Measurements from ENCODE around the gene KIAA0825.
"Not testable (repeated sequence)": the region's sequence is repeated elsewhere in the genome, so short reads cannot be mapped to it uniquely, and the experiment has no call there.

KIAA0825 gene

DNA sequence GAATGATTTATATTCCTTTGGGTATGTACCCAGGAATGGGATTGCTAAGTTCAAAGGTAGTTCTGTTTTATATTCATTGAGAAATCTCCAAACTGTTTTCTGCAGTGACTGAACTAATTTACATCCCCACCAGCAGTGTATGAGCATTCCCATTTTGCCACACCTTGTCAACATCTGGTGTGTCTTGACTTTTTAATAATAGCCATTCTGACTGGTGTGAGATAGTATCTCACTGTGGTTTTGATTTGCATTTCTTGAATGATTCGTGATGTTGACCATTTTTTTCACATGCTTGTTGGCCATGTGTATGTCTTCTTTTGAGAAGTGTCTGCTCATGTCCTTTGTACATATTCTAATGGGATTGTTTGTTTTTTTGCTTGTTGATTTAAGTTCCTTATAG is 421.5 kb downstream of the KIAA0825 start:
- DNase-seq (ENCODE audit: low read depth in 2 of 3, low spot score in 2 of 3): no peak

DNA sequence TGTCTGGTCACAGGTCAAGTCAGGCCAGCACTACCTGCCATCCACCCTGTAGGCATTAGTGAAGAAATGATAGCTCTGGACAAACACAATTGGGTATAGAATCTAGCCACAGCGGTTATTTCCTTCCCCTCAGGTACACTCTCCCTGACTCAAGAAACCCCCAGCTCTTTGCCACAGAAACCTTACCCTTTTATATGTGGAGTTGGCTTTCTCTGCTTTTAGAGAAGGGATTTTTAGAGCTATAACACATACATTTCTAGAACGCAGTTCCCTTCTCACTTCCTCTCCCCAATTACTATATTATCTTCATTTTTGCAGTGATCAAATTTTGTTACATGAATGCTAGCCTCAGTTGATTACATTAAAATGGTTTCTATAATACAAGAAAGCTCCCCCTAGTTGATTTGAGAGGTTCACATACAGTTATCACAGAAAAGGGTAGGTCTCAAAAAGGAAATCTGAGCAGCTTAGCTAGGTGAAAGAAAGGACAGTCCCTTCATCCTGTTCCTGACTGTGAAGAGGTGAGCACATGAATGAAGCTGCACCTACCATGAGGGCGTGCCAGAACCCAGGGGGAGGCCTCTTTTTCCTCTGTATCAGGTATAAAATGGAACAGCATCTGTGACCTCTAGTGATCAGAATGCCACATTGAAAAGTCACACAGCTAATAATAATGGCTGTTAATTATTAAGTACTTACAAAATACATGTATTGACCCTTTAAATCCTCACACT is 425.6 kb downstream of the KIAA0825 start:
- no peak for DNase-seq (ENCODE audit: low read depth in 2 of 3, low spot score in 2 of 3)

DNA sequence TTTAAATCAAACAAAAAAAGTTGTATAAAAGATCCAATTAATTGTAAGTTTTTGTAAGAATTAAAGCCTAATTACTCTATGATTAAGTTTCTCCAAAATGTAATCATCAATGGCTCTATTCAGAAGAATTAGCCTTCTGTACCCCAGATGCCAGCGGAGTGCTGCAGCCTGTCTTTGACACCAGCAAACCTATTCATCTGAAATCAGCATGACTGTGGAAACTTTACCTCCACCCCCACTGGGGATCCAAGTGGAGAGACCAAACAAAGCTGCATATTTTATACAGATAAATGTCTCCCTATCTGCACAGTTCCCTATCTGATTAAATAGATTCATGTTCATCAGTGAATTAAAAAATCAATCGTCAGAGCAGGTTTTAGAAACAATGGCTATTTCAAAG is 426.8 kb downstream of the KIAA0825 start:
- no peak for DNase-seq (ENCODE audit: low read depth in 2 of 3, low spot score in 2 of 3)

DNA sequence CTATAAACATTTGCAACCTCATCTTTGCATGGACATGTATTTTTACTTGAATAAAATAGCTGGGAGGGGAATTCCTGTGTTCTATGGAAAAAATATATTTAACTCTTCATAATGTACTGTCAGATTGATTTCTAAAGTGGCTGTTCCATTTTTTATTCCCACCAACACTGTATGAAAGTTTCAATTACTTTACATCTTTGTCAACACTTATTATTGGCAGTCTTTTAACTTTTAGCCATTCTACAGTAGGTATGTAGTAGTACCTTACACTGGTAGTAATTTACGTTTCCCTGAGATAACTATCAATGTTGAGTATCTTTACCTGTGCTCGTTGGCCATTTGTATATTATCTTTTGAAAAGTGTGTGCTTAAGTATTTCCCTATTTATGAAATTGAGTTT is 429.7 kb downstream of the KIAA0825 start:
- no peak for DNase-seq (ENCODE audit: low read depth in 2 of 3, low spot score in 2 of 3)

DNA sequence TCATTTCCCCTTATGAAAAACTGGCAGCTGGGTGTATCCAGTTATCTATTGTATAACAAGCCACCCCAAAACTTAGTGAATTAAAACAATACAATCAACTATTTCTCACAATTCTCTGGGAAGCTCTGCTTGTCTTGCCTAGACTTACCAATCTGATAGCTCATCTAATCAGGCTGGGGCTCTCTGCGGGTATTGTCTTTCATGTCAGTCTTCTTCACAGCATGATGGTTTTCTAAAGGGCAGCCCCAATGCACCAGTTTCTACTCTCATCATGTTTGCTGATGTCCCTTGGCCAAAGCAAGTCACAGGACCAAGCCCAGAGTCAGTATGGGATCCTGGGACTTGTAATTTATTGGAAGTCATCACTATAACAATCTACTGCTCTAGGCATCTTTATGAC is 433.5 kb downstream of the KIAA0825 start:
- DNase-seq (ENCODE audit: low read depth in 2 of 3, low spot score in 2 of 3): no peak

DNA sequence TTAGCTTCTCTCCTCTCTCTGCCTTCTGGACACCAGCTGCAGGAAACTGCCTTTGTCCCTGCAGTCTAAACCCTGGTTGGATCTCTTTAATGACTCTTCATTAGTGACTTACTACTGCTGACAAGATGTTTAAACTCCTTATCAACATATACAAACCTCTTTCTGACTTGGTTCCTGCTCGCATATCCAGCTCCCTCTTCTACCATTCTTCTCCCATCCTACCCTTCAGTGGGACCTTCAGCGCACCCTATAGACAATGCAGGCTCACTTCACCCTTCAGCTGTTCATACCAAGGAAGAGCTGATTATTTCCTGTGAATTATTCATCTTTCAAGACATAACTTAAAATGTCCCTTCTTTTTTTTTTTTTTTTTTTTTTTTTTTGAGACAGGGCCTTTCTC is 436.5 kb downstream of the KIAA0825 start:
- no peak for DNase-seq (ENCODE audit: low read depth in 2 of 3, low spot score in 2 of 3)

DNA sequence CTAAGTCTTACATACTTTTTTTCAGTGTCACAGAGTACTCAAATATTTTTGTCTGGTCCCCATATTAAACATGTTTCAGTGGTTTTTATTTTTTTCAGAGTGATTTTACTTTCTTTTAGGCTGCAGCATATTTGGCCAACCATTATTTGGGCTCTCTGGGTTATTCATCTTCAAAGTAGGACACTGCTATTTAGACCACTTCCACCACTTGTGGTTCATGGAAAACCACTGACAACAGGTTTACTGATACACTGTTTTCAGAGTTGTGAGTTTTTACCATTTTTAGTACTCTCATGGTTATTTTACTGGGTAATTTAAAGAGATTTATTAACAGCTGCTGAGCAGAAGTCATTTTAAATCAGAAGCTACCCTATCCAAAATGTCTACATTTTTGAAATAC is 437.6 kb downstream of the KIAA0825 start:
- DNase-seq (ENCODE audit: low read depth in 2 of 3, low spot score in 2 of 3): no peak

DNA sequence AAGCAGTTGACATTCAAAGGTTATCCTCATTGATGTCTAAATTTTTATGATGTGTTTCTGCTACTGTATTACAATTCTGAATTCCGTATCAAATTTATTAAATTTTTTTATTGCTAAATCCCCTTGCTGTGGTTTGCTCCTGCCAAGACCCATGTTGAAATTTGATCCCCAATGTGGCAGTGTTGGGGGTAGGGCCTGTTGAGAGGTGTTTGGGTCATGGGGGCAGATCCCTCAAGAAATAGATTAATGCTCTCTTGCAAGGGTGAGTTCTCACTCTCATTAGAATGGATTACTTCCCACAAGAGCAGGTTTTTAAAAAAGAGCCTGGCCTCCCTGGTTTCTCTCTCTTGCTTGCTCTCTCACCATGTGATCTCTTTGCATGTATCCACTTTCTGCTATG is 442.5 kb downstream of the KIAA0825 start:
- no peak for DNase-seq (ENCODE audit: low read depth in 2 of 3, low spot score in 2 of 3)

DNA sequence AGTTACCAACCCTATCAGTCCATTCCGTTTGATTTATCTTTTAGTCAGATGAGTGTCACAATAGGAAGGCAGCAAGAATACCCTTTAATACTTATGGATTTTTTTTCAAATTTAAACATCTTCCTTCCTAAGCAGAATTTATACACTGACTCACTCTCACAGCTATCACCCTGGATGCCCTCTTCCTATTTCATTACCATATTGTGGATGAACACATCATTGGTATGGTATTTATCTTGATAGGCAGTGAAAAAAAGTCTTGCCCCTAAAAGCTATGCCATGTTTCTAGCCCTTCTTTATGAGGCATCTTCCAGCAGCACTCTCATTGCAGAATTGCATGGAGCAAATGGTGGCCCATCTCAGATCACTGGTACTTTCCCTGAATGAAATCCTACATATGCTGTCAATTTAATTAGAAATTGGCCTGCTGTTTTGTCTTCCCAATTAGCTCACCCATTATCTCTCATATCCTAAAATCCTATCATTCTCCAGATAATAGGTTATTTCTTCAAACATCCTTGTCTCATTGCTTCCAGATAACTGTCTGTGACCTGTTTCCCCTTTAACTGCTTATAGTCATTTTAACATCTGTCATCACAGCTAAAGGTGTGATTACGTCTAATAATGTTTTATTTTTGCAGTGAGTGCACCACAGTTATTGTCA is 443.5 kb downstream of the KIAA0825 start:
- DNase-seq (ENCODE audit: low read depth in 2 of 3, low spot score in 2 of 3): no peak

DNA sequence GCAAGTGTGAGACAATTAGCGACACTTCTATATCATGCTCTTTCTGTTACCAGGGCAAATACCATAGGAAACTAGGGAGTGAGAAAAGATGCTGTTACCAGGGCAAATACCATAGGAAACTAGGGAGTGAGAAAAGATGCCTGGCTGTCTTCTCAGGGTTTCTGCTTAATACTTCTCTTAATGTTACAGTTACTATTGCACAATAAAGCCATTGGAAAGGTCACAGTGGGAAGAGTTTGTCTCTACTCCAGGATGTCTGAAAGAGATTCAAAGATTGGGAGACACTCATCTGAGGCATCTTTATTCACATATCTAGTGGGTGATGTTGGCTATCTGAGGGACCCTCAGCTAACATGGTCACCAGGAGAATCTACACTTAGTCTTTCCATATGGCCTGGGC is 445.3 kb downstream of the KIAA0825 start:
- DNase-seq (ENCODE audit: low read depth in 2 of 3, low spot score in 2 of 3): no peak

DNA sequence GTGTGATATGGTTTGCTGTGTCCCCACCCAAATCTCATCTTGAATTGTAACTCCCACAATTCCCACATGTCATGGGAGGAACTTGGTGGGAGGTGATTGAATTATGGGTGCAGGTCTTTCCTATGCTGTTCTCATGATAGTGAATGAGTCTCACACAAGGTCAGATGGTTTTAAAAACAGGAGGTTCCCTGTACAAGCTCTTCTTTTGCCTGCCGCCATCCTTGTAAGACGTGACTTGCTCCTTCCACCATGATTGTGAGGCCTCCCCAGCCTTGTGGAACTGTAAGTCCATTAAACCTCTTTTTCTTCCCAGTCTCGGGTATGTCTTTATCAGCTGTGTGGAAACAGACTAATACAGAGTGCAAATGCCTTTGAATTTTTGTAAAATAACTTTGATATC is 447.3 kb downstream of the KIAA0825 start:
- not testable (repeated sequence) for DNase-seq (ENCODE audit: low read depth in 2 of 3, low spot score in 2 of 3)

DNA sequence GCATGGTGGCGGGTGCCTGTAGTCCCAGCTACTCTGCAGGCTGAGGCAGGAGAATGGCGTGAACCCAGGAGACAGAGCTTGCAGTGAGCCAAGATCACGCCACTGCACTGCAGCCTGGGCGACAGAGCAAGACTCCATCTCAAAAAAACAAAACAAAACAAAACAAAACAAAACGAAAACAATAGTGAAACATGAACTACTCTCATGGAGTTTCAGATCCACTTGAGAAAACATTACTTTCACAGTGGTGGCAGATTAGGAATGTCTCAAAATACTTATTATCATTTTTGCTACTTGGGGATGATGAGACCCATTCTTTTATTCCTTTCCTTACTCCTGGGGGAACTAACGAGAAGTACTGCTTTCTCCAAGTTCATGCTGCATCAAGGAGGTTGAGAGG is 448.2 kb downstream of the KIAA0825 start:
- DNase-seq (ENCODE audit: low read depth in 2 of 3, low spot score in 2 of 3): not testable (repeated sequence)

DNA sequence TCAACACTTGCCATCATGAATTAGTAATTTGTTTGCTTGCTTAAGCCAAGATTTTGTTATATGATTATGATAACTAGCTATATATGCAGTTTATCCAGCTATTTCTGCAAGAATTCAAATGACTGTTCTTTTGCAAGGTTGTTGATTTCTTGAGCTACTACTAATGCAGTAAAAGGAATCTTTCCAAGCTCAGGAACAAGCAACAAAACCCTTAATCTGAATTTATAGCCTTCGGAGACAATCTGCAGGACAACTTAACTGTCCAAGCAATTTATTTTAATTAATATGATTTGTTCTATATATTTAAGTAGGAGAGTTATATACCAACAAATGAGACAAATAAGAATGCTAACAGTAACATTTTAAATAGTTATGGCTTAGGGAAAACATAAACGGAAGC is 450.3 kb downstream of the KIAA0825 start:
- DNase-seq (ENCODE audit: low read depth in 2 of 3, low spot score in 2 of 3): no peak

DNA sequence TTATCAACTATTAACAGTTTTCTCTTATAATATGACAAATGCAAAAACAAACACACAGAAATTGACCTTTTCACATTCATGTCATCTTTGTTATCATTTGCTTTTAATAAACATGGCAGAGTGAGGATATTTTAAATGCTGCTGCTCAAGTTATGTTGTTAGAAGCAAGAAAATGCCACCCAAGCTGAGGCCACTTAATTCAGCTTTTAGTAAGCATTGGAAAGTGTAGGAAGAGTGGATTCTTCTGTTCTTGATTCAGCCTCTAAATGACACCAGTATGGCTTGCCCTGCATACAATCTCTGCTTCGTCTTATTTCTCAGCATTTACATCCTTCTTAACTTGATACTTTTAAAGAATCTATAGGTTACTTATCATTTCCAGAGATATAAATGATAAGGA is 456.6 kb downstream of the KIAA0825 start:
- no peak for DNase-seq (ENCODE audit: low read depth in 2 of 3, low spot score in 2 of 3)

DNA sequence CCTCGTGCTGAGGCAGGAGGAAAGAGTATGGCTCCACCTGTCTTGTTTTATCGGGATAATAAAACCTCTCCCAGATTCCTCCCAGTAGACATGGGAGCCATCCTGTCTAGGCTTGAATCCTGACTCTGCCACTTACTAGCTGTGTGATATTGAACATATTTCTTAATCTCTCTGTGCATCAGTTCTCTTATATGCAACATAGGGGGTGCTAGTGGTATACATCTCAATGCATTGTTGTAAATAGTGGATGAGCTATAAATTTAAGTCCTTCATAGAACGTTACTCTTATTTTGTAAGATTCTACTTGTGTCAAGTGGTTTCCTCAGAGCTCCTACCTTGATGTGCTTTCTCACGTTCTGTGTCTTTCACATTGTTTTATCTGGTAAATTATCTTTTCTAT is 459.3 kb downstream of the KIAA0825 start:
- DNase-seq (ENCODE audit: low read depth in 2 of 3, low spot score in 2 of 3): no peak

DNA sequence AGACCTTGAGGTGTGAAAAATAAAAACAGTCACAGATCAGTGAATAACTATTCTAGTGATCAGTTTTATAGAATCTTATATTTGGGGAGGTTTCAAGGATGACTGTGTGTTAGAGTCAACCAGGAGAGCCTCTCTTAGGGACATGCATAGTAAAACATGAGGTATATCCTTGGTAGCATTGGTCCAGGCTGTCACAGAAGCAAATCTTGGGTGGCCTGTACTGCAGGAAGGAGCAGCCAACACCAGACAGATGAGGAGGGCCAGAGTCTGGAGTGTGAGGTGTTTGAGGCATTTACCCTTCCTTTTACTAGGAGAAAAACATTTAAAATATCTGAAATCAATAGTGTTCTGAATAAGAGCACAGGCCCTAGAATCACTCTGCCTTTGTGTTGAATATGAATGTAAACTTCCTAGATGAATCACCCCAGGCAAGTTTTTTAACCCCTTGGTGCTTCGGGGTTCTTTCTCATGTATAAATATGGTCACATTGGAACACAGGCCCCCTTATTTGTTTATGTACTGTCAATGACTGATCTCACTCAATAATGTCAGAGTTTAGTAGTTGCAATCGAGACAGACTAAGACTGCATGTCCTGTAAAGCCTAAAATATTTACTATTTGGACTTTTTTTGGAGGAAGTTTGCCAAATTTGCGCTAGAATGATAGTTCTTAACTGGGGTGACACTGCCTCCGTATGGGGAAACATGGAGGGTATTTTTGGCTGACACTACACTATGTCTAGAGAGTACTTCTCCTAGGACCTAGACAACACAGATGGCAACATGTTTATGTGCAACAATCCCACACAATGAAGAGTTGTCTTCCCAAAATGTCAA is 460.5 kb downstream of the KIAA0825 start:
- DNase-seq (ENCODE audit: low read depth in 2 of 3, low spot score in 2 of 3): no peak

DNA sequence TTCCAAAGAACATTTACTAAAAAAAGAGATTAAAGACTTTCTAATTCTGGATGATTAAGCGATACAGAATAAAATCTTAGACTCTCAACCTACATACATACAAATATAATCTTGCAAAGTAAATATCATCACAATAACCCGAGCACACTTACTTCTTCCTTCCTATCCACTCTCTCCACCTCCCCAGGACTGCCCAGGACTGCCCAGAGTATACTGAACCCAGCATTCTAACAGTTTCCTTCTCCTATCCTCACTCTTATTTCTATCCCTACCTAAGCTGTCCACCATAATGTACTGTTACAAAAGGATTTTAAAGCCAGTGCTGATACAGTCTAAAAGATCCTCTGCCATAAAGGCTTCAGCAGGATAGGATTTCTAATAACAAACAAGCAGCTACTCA is 463.7 kb downstream of the KIAA0825 start:
- no peak for DNase-seq (ENCODE audit: low read depth in 2 of 3, low spot score in 2 of 3)

DNA sequence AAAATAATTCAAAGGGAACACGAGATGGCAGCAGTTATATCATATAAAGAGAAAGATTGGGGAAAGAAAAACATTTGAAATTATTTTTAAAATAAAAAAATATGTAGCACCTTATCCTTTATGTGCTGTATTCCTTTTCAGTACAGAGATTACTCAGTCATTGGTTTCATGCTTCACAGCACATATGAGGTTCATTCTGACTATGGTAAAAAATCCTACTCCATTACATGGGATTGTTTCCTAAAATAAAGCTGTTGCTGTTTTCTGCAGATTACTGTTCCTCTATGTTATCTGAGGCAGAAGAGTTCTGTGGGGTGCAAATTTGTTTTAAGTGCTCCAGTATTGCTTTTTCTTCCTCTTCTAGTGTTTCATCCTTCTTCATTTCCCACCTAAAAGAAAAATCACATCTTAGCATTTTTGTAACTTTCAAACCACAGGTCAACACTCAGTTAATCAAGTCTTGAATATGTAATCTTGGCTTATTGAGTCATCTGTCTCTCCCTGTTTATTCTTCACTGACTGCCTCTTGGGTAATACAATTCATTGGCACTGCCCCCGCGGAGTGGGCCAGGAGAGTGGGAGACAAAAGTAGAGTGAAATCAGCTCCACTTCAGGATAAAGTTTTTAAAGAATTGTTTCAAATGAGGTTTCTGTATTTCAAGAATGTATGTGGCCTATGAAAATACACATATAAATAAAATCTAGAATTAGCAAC is 464.5 kb downstream of the KIAA0825 start:
- no peak for DNase-seq (ENCODE audit: low read depth in 2 of 3, low spot score in 2 of 3)

DNA sequence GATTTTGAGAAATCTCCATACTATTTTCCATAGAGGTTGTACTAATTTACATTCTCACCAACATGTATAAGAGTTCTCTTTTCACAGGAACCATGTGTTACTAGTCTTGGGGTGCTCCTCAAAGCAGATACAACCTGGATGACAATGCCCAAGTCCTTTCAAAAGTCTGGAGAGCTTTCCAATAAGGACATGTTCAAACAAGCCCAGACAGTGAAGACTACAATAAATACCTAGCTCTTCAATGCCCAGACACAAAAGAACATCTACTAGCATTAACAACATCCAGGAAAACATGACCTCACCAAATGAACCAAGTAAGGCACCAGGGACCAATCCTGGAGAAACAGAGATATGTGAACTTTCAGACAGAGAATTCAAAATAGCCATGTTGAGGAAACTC is 474.8 kb downstream of the KIAA0825 start:
- DNase-seq (ENCODE audit: low read depth in 2 of 3, low spot score in 2 of 3): not testable (repeated sequence)

DNA sequence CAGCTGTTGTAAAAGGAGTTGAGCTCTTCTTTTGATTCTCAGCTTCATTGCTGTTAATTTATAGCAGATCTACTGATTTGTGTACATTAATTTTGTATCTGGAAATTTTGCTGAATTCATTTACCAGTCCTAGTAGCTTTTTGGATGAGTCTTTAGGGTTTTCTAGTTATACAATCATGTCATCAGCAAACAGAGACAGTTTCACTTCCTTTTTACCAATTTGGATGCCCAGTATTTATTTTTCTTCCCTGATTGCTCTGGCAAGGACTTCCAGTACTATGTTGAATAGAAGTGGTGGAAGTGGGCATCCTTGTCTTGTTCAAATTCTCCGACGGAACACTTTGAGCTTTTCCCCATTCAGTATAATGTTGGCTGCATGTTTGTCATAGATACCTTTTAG is 478.1 kb downstream of the KIAA0825 start:
- DNase-seq (ENCODE audit: low read depth in 2 of 3, low spot score in 2 of 3): no peak

DNA sequence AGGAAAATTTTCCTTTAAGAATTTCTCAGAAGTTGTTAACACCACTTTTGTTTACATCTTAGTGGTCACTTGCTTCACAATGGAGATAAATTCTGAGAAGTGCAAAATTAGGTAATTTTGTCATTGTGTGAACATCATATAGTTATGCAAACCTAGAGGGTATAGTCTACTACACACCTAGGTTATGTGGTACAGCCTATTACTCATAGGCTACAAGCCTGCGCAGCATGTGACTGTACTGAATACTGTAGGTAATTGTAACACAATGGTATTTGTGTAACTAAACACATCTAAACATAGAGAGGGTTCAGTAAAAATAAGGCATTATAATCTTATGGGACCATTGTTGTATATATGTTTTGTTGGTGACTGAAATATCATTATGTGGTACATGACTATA is 488.3 kb downstream of the KIAA0825 start:
- DNase-seq (ENCODE audit: low read depth in 2 of 3, low spot score in 2 of 3): no peak
